Thyroid gland (tissue), 4 donors: Measurements from ENCODE around the gene TXLNB. TPM values are rescaled to one million over a fixed set of nuclear protein-coding genes. Genes with fewer than 3 reads are reported as not detected.

ENCODE experiments used
- DNase-seq, 2 donors: peaks; one replicate each; pipeline ENCODE4 v3.0.0-alpha.2; 2019
- H3K27ac ChIP-seq, 3 donors: fragments of 200-600 bp; sonication (generic); 1 replicate in 2 of 3; 2 replicates in 1 of 3; pipeline ENCODE4 v1.5.1; 2016 to 2019; ENCODE audit warnings: mild to moderate bottlenecking in 1 of 3, moderate library complexity in 1 of 3
- H3K27me3 ChIP-seq: fragments of 200-600 bp; sonication (generic); one replicate; pipeline ENCODE4 v1.5.1; 2019
- H3K36me3 ChIP-seq, 2 donors: fragments of 200-600 bp; sonication (generic); one replicate each; pipeline ENCODE4 v1.5.1; 2016 to 2019
- H3K4me1 ChIP-seq, 2 donors: fragments of 200-600 bp; sonication (generic); one replicate each; pipeline ENCODE4 v1.5.1; 2017 to 2019
- H3K4me3 ChIP-seq, 3 donors: fragments of 200-600 bp; sonication (generic); replicated peaks in 1 of 3; 1 replicate in 2 of 3; 2 replicates in 1 of 3; pipeline ENCODE4 v1.5.1; 2016; ENCODE audit warnings: mild to moderate bottlenecking in 1 of 3
- H3K9me3 ChIP-seq: fragments of 200-600 bp; sonication (generic); one replicate; pipeline ENCODE4 v1.5.1; 2017
- POLR2A ChIP-seq, 2 donors: fragments of 450-650 bp; IDR thresholded peaks; one replicate each; pipeline ENCODE4 v1.6.1; 2017; ENCODE audit warnings: antibody characterized with exemption in 2 of 2, mild to moderate bottlenecking in 2 of 2, moderate library complexity in 1 of 2
- WGBS, 2 donors: methylation state at CpG; one replicate each; pipeline ENCODE4 v1.1.5; 2017; 5-methylcytosine and 5-hydroxymethylcytosine counted together
- intact Hi-C: fragments of 100-400 bp; cut with DNase I; formaldehyde crosslinking; loops from one replicate; pipeline ENCODE4 v1.15.1; 2023
- total RNA-seq, 4 donors: library from RNA; depleted of rRNA; stranded (reverse); fragments of >200 nt; gene quantifications; one replicate each; pipeline ENCODE4 v1.2.3, GENCODE V29; 2016
- TF ChIP-seq, protein P1 (sequence below), 6 experiments: fragments of 200-600 bp in 3 of 6; fragments of 450-650 bp in 3 of 6; sonication (generic) in 3 of 6; IDR thresholded peaks; one replicate each; pipeline ENCODE4 v1.5.1; 2016 to 2019; ENCODE audit warnings: antibody characterized with exemption in 6 of 6, mild to moderate bottlenecking in 2 of 6, inconsistent platforms in 1 of 6, moderate library complexity in 1 of 6

The TXLNB gene
- total RNA-seq = 1 to 10 TPM in 1 of 4 donors, under 1 TPM in 3; 0.17 to 1.3 (median 0.32) TPM

DNA sequence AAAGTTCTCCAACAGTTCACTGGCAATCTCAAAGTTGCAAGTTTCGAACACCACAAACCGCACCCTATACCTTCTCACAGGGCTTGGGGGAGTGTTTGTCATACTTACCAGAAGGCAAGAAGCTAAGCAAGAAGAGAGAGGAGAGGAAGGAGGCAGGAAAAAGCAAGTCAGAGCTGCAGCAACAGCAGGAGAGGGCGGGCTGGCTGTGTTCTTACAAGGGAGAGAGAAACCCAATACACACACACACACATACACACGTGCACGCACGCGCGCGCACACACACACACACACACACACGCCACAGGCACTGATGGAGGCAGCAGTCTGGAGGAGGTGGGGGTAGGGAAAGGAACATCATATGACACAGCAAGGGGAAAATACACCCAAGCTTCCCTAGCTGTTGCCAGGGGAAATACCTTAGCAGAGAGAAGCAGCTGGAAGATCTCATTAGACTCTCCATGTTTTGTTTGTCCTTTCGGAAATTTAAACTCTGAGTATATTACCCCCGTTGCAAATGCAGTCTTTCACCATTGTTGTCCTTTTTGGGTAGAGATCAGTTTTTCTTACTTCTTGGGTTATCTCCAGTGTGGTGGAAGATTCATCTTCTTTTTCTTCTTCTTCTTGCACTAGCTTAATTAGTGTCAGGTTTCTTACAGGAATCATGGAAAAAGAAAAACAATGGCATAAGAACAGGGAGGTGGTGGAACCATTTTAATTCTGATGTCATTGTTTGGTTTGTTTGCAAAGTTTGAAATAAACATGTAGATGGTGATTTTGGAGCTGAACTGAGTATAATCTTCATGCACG is at the start of gene TXLNB:
Gene TXLNB, minus strand, starts transcription at position 186 of the 807 bp plus-strand sequence. CDS start 3,099 bp downstream, outside the sequence.
- peak; percentile 26 to 27 for DNase-seq
- peak in 1 of 2 donors; percentile 10 for TF ChIP-seq POLR2A (IDR thresholded peaks at IDR 0.05)
- TF ChIP-seq, protein P1, sequence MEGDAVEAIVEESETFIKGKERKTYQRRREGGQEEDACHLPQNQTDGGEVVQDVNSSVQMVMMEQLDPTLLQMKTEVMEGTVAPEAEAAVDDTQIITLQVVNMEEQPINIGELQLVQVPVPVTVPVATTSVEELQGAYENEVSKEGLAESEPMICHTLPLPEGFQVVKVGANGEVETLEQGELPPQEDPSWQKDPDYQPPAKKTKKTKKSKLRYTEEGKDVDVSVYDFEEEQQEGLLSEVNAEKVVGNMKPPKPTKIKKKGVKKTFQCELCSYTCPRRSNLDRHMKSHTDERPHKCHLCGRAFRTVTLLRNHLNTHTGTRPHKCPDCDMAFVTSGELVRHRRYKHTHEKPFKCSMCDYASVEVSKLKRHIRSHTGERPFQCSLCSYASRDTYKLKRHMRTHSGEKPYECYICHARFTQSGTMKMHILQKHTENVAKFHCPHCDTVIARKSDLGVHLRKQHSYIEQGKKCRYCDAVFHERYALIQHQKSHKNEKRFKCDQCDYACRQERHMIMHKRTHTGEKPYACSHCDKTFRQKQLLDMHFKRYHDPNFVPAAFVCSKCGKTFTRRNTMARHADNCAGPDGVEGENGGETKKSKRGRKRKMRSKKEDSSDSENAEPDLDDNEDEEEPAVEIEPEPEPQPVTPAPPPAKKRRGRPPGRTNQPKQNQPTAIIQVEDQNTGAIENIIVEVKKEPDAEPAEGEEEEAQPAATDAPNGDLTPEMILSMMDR (IDR thresholded peaks at IDR 0.05) = no peak
- H3K4me1 ChIP-seq = no peaks in the 10 kb centered on the region
- H3K4me3 ChIP-seq = no peak within 1 kb of the TSS
- peak within 1 kb of the TSS; percentile 22 to 63 (median 49) for H3K27ac ChIP-seq
- no peaks in the 10 kb centered on the region for H3K36me3 ChIP-seq
- H3K27me3 ChIP-seq = no peaks in the 10 kb centered on the region
- H3K9me3 ChIP-seq = no peaks in the 10 kb centered on the region
- intact Hi-C loops = no loop called here
- WGBS, 2 donors = 42 to 50% methylated on average over 13 of the region's 13 CpGs

DNA sequence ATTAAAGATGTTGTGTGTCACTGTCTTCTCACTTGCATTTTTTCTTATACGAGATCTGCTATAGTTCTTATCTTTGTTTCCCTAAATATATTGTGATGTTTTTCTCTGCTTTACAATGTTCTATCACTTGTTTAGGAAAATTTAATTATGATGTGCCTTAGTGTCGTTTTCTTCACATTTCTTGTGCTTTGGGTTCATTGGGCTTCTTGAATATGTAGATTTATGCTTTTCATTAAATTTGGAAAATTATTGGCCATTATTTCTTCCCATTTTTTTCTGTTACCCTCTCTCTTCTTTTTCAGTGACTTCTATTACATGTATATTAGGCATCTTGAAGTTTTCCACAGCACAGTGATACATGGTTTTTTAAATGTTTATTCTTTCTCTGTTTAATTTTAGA is 49.3 kb upstream of the TXLNB start:
- intact Hi-C loops = no loop called here
- no peak for DNase-seq
- H3K27me3 ChIP-seq = no peaks in the 10 kb centered on the region
- TF ChIP-seq, protein P1 (IDR thresholded peaks at IDR 0.05) = no peak
- no peak for TF ChIP-seq POLR2A (IDR thresholded peaks at IDR 0.05)
- H3K4me3 ChIP-seq = no peak overlapping the region
- no peaks in the 10 kb centered on the region for H3K9me3 ChIP-seq
- 95 to 98% methylated on average over 2 of the region's 2 CpGs for WGBS, 2 donors
- no peaks in the 10 kb centered on the region for H3K36me3 ChIP-seq
- H3K27ac ChIP-seq = no peak overlapping the region
- H3K4me1 ChIP-seq = peaks cover 5 to 10% of the 10 kb centered on the region in 2 donors

DNA sequence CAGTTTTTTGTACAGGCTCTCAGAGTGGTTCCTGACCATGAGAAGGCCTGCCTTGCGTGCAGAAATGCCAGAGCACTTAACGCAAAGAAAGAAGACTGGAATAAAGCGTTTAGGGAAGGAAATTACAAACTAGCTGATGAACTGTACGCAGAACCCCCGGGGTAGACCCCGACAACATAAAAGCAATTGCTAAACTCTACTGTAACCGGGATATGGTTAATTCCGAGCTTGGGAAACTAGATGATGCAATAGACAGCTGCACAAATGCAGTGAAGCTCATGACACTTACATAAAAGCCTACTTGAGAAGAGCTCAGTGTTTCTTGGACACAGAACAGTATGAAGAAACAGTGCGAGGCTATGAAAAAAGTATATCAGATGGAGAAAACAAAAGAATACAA is 47.0 kb upstream of the TXLNB start:
- intact Hi-C loops = no loop called here

DNA sequence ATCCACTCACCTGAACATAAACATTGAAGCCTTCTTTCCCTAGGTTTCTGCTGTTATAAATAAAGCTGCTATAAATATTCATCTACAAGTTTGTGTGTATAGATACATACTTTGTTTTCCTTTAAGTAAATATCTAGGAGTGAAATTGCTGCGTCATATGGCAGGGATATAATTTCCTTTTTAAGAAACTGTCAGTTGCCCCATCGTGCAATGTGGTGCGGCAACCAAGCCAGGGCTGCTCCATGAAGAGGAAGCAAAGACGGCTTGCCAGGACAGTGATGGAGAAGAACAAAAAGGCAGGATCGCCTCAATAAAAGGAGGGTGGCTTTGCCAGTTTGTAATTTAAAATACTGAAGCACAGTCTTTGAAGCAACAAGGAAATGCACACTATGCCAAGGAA is 46.0 kb upstream of the TXLNB start:
- Histone ChIP-seq H3K27ac (no peak overlapping the region), H3K36me3 (no peaks in the 10 kb centered on the region), H3K27me3 (no peaks in the 10 kb centered on the region), H3K4me3 (no peak overlapping the region), H3K4me1 (peaks cover 5 to 10% of the 10 kb centered on the region in 2 donors), H3K9me3 (no peaks in the 10 kb centered on the region)
- WGBS, 2 donors = 80 to 81% methylated on average over 5 of the region's 5 CpGs
- intact Hi-C loops = no loop called here
- TF ChIP-seq POLR2A (IDR thresholded peaks at IDR 0.05) = no peak
- TF ChIP-seq, protein P1 (IDR thresholded peaks at IDR 0.05) = no peak
- DNase-seq = no peak

More for the DNA sequence above, 47.0 kb upstream of the TXLNB start:
- Histone ChIP-seq H3K27ac (no peak overlapping the region), H3K27me3 (no peaks in the 10 kb centered on the region), H3K9me3 (no peaks in the 10 kb centered on the region), H3K4me1 (peaks cover 5 to 10% of the 10 kb centered on the region in 2 donors), H3K4me3 (no peak overlapping the region), H3K36me3 (no peaks in the 10 kb centered on the region)
- DNase-seq = no peak
- 90 to 91% methylated on average over 9 of the region's 9 CpGs for WGBS, 2 donors
- TF ChIP-seq, protein P1 (IDR thresholded peaks at IDR 0.05) = no peak
- TF ChIP-seq POLR2A (IDR thresholded peaks at IDR 0.05) = no peak

DNA sequence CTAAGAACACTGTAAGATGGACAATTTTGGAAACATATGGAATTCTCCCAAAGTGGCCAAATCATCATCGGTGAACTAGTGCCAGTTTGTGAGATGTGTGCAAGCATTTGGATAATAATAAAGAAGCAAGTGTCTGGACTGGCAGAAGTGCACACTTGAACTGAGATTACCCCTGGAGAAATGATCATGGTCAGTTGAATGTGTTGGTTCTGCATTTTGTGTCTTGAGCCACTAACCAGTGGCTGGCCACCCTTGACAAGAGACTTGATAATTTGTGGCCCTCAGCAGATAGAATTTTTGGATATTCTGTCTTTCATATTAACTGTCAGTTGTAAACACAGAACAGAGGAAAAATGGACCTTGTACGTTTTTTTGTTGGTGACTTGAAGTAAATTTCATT is 45.2 kb upstream of the TXLNB start:
- TF ChIP-seq POLR2A (IDR thresholded peaks at IDR 0.05) = no peak
- TF ChIP-seq, protein P1 (IDR thresholded peaks at IDR 0.05) = no peak
- H3K4me3 ChIP-seq = no peak overlapping the region
- H3K4me1 ChIP-seq = peaks cover 5 to 10% of the 10 kb centered on the region in 2 donors
- no peaks in the 10 kb centered on the region for H3K27me3 ChIP-seq
- no peaks in the 10 kb centered on the region for H3K9me3 ChIP-seq
- peak overlapping the region in 2 of 3 donors; percentile 25 to 53 for H3K27ac ChIP-seq
- intact Hi-C loops = no loop called here
- no peaks in the 10 kb centered on the region for H3K36me3 ChIP-seq
- WGBS, 2 donors = 80 to 81% methylated on average over 2 of the region's 2 CpGs
- DNase-seq = peak in 1 of 2 donors; percentile 14
